Right renal pelvis (tissue), 4 donors: ENCODE measurements around the gene PDXP. TPM values are rescaled to one million over a fixed set of nuclear protein-coding genes. Genes with fewer than 3 reads are reported as not detected.
A peak's percentile ranks its signal among the peaks of the same experiment; 100 is the strongest.

Experiments used
- DNase-seq, 4 donors: peaks; one replicate each; pipeline ENCODE4 v3.0.0-alpha.2; 2013; ENCODE audit warnings: low read depth in 4 of 4, low spot score in 3 of 4, missing footprints in 1 of 4
- polyA plus RNA-seq, 4 donors: library from polyadenylated mRNA; unstranded; fragments of 120-200 nt; gene quantifications; one replicate each; pipeline ENCODE4 v1.2.1, GENCODE V29; 2013; ENCODE audit not compliant: insufficient read length in 4 of 4

The PDXP gene
- polyA plus RNA-seq, 4 donors, result 17.7 to 18.9 (median 18.4) TPM

DNA sequence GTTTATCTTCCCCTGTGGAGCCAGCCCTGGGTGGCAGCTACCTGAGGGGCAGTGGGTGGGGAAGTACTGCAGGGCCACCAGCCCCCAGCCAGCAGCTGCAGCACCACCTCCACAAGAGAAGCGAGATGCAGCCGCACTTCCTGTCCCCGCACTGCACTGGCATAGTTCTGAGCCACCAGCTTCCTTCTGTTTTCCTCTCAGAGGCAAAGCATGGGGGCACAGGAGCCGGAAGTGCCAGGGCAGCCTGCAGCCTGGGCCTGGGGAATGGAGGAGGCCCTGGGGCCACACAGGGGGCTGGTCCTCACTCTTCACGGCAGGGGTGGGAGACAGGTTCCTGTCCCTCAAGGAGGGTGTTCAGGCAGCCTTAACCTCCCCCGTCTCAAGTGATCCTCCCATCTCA is 31.0 kb upstream of the PDXP start:
- DNase-seq, result no peak

DNA sequence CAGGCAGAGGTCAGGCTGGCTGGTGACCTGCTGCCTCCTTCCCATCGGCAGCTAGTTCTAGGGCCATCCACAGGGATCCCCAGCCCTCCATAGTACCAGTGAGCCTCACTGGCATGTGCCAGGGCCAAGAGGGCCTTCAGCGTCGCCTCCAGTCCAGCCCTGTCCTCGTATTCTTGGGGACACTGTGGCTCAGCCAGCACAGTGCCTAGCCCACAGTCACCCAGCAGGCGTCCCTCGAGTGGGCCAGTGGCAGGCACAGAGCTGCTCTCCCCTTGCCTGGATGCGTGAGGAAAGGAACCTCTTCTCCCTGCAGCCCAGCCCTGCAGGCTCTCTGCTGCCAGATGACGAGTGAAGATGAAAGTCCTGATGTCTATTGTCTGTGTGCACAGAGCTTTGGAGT is 29.7 kb upstream of the PDXP start:
- no peak for DNase-seq

DNA sequence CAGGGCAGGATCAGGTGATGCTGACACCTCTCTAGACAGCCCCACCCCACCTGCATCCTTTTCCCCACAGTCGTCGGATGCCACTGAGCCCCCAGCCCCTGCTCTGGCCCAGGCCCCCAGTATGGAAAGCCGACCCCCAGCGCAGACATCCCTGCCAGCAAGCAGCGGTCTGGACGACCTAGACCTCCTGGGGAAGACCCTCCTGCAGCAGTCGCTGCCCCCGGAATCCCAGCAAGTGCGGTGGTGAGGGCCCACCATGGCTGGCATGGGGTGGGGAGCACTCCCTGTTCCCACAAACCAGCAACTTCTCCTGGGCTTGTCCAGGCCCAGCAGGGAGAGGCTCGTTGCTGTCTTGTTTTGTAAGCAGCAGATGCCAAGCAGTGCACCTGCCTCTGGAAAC is 28.6 kb upstream of the PDXP start:
- DNase-seq, result no peak

DNA sequence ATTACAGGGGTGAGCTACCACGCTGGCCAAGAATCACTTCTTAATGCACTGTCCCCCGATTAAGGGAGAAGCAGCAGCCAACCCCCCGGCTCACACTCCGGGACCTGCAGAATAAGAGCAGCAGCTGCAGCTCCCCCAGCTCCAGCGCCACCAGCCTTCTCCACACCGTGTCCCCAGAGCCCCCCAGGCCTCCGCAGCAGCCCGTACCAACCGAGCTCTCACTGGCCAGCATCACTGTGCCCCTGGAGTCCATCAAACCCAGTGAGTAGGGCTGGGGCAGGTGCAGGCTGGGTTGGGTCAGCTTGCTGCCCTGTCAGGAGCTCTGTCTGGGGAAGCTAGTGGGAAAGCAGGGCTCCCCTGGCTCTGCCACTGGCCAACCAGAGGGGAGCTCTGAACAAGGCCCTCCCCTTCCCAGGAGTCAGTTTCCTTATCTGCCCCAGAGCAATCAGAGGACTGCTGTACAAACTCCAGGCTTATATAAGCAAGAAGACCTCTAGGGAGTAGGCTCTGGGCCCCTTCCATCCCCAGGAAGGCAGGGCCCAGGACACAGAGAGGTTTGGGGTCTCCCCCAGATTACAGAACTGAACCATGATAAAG is 27.6 kb upstream of the PDXP start:
- DNase-seq, result no peak

DNA sequence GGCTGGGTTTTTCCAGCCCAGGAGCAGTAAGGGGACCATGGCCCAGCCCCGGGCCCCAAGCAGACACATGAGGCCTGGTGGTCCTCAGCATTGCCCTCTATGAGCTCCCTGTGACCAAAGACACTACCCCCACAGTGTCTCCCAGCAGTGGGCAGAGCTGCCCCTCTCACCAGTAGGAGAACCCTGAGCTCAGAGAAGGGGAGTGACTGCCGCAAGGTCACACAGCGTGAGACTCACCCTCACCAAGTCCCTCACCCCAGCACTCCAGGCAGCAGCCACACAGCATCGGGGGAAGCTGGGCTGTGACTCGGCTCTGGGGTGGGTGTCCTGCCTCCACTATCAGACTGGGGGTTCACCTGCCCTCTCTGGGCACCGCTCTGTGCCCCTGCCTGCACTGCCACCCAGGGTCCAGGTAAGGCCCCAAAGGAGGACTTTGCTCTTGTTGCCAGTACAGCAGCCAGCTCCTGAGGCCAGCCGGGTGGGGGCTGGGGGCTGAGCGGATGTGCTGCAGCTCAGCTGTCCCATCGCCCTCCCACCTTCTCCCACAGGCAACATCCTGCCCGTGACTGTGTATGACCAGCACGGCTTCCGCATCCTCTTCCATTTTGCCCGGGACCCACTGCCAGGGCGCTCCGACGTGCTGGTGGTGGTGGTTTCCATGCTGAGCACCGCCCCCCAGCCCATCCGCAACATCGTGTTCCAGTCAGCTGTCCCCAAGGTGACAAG is 26.9 kb upstream of the PDXP start:
- no peak for DNase-seq

DNA sequence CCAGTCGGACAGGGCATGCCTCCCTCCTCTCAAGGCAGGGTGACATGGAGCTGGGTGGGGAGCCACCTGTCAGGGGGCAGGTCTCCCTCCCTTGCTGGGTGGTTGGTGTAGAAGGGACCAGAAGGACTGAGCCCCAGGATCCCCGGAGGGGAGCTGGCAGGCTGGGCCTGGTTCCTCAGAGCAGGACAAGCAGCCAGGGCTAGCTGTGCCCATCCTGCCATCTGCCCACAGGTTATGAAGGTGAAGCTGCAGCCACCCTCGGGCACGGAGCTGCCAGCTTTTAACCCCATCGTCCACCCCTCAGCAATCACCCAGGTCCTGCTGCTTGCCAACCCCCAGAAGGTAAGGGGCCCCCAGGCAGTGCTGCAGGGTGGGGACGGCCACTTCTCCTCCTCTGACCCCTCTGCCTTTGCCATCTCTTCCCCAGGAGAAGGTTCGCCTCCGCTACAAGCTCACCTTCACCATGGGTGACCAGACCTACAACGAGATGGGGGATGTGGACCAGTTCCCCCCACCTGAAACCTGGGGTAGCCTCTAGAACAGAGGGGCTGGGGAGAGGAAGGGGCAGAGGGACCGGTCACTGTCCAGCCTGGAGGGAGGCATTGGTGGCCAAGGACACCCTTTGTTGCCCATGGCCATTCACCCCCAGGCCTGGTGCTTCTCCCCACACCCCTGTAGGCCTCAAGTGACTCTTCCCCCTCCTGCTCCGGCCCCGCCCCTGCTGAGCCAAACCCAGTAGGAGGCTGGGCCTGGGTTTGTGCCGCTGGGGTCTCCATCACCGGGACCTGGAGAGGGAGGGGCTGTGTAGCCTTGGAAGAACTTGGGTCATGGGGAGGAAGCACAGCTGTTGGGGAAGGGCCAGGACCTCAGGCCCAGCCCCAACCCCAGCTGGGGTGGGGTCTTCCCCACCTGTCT is 26.1 kb upstream of the PDXP start:
- DNase-seq, result no peak

DNA sequence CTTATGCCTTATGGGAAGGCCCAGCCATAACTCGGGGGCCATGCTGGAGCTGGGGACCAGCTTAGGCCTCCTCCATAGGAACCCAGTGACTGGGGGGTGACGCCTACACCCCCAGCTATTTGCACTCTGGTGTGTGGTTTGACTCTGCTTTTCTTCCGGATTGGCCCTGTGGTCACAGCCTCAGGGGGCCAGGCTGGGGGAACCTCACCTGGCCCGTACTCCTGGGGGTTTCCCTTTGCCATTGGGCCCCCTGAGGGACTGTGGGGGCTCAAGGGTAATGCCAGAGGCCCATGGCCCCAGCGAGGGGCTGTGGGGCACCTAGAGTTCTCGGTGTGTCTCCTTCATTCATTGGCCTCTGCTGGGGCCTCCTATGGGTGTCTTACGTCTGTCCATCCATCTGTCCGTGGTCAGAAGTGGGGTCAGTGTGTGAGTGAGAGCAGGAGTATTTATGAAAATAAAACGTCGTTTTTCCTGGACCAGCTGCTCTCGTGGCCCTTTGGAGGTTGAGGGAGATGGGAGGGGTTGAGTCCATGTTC is 25.4 kb upstream of the PDXP start:
- DNase-seq, result no peak

DNA sequence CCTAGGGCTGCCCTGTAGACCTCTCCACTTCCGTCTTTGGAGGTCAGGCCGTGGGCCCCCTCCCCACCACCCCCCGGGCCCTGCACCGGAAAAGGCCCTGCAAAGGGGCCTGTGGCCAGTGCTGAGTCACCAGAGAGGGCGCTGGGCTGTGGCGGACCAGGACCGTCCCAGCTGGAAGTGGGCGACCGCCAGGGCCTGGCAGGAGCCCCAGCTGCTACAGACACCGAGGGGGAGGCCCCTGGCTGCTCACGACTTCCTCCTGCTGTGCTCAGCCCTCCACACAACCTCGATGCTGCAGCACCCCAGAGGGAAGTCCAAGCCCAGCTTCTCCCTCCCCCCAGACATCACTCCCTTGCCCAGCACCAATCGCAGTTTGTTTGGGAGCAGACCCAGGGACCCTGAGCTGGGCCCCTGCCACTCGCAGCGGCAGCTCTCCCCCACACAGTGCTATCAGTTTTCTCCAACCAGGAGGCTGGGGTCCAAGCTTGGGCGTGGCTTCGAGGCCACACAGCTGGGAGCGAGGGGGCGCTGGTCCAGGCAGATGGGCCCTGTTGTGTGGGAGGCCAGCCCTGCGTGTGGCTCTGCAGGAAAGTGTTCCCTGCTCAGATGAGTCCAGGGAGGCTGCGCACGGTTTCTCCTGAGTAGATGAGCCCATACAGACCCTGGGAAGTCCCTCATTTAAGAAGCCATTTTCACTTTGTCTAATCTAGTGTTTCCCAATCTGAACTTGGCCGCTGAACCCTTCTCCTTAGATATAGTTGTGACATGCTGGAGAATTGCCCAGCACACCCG is 24.7 kb upstream of the PDXP start:
- peak; percentile 83 to 89 (median 86) for DNase-seq

DNA sequence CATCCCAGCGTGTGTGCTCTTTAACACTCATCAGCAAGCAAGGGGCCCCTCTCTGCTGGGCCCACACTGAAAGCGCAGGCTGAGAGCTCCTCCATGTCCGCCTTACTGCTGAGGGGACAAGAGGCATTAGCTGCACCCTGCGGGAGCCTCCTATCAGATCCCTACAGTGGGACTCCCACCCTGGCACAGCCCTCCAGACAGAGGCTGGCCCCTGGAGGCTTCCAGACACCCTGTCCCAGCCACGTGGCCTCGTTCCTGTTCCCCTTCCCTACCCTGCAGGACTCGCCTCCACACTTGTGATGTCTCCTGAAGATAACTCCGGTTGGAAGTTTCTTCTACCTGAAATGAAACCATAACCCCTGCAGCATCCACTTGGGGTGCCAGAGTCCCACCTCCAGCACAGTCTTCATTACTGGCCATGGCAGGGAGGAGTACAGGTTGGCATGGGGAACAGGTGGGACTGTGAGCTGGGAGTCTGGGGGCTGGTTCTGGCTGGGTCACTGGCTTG is 24.1 kb upstream of the PDXP start:
- no peak for DNase-seq

DNA sequence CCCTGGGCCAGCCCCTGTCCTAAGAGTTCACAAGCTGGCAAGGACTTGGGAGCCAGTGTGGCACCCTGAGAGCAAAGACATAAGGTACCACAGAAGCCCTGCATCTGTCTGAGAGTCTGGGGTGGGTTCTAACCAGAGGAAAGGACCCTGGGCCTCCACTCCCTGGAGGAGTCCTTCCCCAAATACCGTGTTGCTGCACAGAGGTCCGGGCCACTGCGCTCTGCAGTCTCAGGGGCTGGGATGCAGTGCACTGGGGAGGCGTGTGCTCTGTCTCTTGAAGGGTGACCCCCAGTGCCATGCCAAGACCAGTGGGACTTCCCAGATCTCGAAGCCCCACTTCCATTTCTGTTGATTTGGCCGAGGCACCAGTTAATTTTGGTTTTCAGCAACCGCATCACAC is 23.4 kb upstream of the PDXP start:
- DNase-seq, result no peak

DNA sequence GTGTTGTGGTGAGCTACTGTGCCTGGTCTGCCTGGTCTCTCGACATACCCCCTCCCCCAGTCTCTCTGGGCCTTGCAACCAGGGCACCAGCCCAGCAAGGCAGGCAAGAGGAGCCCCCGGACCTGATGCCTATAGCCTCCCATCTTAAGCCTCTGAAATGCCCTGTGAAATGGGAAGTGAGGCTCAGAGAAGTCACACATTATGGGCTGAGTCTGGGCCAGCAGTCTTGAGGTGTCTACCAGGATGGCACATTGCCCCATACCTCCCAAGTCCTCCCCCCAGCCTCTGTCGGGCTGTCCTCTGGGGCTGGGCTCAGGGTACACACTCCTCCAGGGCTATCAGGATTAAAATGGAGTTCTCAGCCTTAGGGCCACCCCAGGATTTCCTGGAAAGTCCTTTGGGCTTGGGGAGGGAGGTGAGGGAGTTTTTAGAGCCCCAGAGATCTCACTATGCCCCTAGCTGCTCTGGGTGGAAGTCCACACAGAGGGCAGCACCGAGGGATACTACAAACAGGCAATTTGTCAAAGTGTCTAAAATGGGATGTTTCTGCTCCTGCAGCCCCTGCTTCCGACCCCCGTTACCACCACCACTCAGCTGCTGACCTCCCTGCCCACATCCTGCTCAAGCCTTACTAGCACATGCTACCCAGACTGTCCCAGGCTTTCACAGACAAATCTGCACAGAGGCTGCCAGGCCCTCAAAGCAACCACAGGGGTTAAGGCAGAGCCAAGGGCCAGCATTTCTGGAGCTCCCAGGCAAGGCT is 22.2 kb upstream of the PDXP start:
- no peak for DNase-seq

DNA sequence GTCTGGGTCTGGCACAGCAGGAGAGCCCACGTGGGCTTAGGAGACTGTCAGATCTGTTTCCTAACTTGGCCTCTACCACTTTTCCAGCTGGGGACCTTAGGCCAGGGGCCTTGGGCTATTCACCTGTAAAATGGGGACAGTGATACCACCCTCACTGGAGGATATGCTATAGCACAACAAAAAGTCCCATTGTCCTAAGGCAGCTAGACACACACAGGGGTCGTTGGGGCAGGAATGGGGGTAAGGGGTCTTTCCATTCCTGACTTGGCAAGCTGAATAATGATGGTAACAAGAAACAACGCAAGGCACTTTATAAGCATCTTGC is 21.6 kb upstream of the PDXP start:
- DNase-seq, result no peak

DNA sequence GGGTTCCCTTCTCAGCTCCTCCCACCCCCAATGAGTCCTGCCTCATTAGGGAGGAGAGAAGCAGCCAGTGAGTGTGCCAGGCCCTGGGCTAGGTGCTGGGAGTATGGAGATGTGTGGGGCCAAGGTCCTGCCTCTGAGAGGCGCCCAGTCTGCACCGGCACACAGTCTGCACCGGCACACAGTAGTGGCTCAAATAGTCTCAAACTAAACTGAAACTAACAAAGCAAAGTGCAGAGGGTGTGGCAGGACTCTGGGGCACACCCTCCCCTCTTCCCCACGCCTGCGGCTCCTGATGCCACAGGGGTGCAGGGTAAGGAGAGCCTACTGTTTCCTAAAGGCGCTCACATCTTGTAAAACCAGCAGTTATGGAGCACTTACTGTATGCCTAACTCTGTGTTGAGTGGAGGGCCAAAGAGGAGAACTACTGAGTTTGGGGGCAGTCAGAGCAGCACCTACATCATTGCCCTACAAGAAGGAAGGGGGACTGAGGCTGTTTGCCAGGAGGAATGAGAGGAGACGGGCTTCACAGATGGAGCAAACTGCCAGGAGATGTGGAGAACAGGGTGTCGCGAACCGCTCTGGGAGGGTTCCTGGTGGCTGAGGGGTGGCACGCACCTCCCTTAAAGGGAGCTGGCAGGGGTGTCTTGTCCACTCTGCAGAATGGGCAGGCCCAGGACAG is 20.0 kb upstream of the PDXP start:
- no peak for DNase-seq

DNA sequence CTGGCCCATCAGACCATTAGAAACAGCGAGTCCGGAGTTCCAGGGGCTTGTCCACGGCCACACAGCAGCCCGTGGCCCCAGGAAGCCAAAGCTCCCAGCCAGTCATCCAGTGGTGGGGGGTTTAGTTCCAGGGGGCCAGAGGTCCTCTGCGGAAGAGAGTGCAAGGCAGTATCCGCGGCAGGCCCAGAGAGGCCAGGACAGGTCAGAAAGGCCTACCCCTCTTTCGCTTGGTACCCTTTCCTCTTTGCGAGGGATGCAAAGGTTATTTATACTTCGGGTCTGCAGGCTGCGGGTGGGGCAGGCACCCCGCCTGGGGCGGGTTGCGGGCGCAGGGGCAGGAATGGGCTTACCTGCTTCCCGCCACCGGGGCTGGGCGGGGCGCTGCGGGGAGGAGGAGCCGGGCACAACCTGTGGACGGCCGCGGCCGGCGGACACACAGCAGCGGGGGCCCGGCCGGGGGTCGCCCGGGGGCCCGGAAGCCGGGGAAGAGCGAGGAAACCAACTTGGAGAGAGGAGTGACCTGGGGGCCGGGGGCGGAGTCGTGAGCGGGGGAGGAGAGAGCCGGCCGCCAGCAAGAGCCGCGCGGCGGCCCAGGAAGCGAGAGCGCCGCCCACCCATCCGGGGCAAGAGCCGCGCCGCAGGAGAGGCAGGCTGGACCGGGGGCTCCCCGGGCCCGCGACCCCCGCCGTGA is 19.3 kb upstream of the PDXP start, which contains the start of gene SH3BP1:
Gene SH3BP1, plus strand, starts transcription at position 600 of the 691 bp plus-strand sequence. CDS start 119 bp downstream, outside the sequence.
- peak in 1 of 4 donors; percentile 68 for DNase-seq

DNA sequence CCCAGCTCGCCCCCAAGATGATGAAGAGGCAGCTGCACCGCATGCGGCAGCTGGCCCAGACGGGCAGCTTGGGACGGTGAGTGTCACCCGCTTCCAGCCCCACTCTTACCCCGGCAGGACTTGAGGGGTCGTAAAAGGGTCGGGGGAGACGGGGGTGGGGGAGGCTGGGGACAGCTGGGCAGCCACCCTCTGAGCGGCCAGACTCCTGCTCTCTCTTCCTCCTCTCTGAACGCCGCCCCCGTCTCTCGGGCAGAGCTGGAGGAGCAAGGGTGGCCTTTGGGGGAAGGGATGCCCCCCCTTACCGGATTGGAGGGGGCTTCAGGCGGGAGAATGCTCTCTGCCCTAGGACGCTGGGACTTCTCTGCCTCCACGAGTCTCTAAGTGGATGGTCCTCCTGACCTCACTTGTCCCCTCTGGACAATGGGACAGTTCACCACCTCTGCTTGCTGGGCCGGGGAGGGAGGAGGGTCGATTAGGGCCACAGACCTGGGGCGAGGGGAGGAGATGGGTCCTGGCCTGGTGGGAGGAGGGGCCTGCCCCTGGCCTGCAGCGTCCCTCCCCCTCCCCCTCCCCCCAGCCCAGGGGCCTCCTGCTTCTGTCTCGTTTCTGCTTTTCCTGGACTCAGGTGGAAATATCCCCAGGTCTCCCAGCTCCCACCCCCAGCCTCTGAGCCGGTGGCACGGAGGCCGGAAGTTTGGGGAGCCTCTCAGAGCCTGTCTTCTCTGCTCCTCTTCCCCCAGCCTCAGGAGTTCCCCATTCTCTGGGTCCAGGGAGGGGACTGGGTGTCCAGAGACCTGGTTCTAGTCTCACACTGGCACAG is 18.5 kb upstream of the PDXP start:
- no peak for DNase-seq

DNA sequence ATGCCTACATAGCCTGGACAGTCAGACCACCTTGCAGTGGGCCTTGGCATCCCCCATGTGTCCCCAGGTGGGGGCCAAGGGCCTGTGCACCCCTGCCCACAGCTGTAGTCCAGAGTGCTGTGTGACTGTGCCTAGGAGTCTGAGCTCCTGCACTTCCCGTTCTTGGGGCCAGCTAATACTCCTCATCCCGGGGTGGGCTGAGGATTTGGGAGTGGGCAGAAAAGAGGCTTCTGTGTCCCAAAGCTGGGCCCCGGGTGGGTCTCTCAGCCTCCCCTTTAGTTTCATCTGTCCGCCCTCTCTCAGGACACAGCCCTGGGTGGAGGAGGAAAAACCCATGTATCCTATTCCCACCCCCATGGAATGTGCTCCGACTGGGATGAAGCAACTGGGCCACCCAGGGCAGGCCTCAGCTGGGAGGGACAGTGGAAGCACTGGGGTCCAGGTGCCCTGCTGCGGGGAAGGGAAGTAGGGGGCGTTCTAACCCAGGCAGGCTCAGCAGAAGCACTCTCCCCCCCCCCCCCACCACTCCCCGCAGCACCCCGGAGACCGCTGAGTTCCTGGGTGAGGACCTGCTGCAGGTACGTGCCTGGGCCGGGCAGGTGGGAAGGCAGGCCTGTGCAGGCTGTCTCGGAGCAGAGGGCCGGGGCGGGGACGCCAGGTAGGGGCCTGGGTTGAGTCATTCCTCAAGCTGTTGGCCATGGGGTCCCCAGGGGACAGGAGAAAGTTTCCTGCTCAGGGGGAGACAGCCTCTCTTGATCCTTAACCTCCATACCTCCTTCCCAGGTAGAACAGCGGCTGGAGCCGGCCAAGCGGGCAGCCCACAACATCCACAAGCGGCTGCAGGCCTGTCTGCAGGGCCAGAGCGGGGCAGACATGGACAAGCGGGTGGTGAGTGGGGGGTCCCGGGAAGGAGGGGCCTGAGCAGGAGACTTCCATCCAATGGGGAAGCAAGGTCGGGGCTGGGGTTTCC is 17.6 kb upstream of the PDXP start:
- DNase-seq, result no peak
